Activated naive CD4-positive, alpha-beta T cell (primary cell): Measurements from ENCODE around the gene CDK10.
"Not testable (repeated sequence)": the region's sequence is repeated elsewhere in the genome, so short reads cannot be mapped to it uniquely, and the experiment has no call there.

ENCODE experiments used
- DNase-seq, 4 experiments: peaks; one replicate each; lab custom pipeline; 2025; lab: John Stamatoyannopoulos, UW

Gene CDK10

GRCh38 chr16:89686520-89687091 is at the start of gene CDK10:
Gene CDK10 (plus strand): TSS chr16:89686689. CDS start chr16:89686711, 22 bp downstream.
- peak; percentile 77 to 87 (median 82) for DNase-seq

- no peak for DNase-seq
Measured at GRCh38 chr16:89637379-89637778, 49.1 kb upstream of the CDK10 start.

GRCh38 chr16:89638455-89638854 is 48.0 kb upstream of the CDK10 start:
- DNase-seq: no peak

GRCh38 chr16:89639385-89639784 is 47.1 kb upstream of the CDK10 start:
- no peak for DNase-seq

- no peak for DNase-seq
Measured at GRCh38 chr16:89641458-89642119, 44.9 kb upstream of the CDK10 start.

- DNase-seq: no peak
Measured at GRCh38 chr16:89642574-89642973, 43.9 kb upstream of the CDK10 start.

GRCh38 chr16:89643769-89644300 is 42.7 kb upstream of the CDK10 start:
- no peak for DNase-seq

GRCh38 chr16:89645122-89645521 is 41.4 kb upstream of the CDK10 start:
- DNase-seq: no peak

GRCh38 chr16:89646270-89646669 is 40.2 kb upstream of the CDK10 start:
- DNase-seq: no peak

- no peak for DNase-seq
Measured at GRCh38 chr16:89646906-89647305, 39.6 kb upstream of the CDK10 start.

- no peak for DNase-seq
Measured at GRCh38 chr16:89651584-89651983, 34.9 kb upstream of the CDK10 start.

- no peak for DNase-seq
Measured at GRCh38 chr16:89653656-89654295, 32.7 kb upstream of the CDK10 start.

GRCh38 chr16:89655062-89655643 is 31.3 kb upstream of the CDK10 start:
- DNase-seq: no peak

- DNase-seq: no peak
Measured at GRCh38 chr16:89656435-89657121, 29.9 kb upstream of the CDK10 start.

GRCh38 chr16:89657442-89658220 is 28.9 kb upstream of the CDK10 start, which contains the start of the genes CHMP1A and SPATA33:
Gene CHMP1A (minus strand): TSS chr16:89657708. CDS start chr16:89657588, 120 bp downstream.
Gene SPATA33 (plus strand): TSS chr16:89657836. CDS start chr16:89657912, 76 bp downstream.
- peak; percentile 85 to 92 (median 88) for DNase-seq

- DNase-seq: no peak
Measured at GRCh38 chr16:89658221-89658879, 28.1 kb upstream of the CDK10 start.

- no peak for DNase-seq
Measured at GRCh38 chr16:89660146-89660545, 26.3 kb upstream of the CDK10 start.

- DNase-seq: no peak
Measured at GRCh38 chr16:89661215-89661614, 25.3 kb upstream of the CDK10 start.

GRCh38 chr16:89664238-89664637 is 22.3 kb upstream of the CDK10 start:
- DNase-seq: not testable (repeated sequence)

GRCh38 chr16:89667000-89667399 is 19.5 kb upstream of the CDK10 start:
- DNase-seq: not testable (repeated sequence)

- DNase-seq: no peak
Measured at GRCh38 chr16:89667633-89668032, 18.9 kb upstream of the CDK10 start.
